Panc1 (cell line): Measurements from ENCODE around the gene LRRK1. TPM values are rescaled to one million over a fixed set of nuclear protein-coding genes. Genes with fewer than 3 reads are reported as not detected.

Experiments used
- ATAC-seq: fragments of 200-7000 bp; cut with Tn5 transposase; 2 replicates; pipeline ENCODE4 v1.9.1; 2020; ENCODE audit warnings: mild to moderate bottlenecking, moderate library complexity
- BruUV-seq: library from RNA; stranded (reverse); fragments of 400-500 nt; replicated peaks from 2 replicates; lab custom pipeline; 2021; lab: Mats Ljungman, UMichigan
- CTCF ChIA-PET: fragments of 300-600 bp; sonication (Branson Sonifier 250); formaldehyde crosslinking; loops from one replicate; lab custom pipeline; 2022; ENCODE audit warnings: antibody characterized with exemption; lab: Charles Lee
- POLR2A ChIA-PET: fragments of 300-600 bp; sonication (Branson Sonifier 250); formaldehyde crosslinking; loops from one replicate; lab custom pipeline; 2022; ENCODE audit warnings: antibody characterized with exemption; lab: Charles Lee
- DNase-seq: peaks from one replicate; pipeline ENCODE4 v3.0.0-alpha.2; 2010; ENCODE audit warnings: low read depth, low spot score
- H3K27ac ChIP-seq: 2 replicates; pipeline ENCODE4 v1.5.1; 2011; ENCODE audit warnings: mild to moderate bottlenecking, low read length, inconsistent platforms
- H3K27me3 ChIP-seq: fragments of 200-500 bp; sonication (Bioruptor generic); 2 replicates; pipeline ENCODE4 v1.6.0; 2014; ENCODE audit warnings: low read length, inconsistent platforms; ENCODE audit not compliant: control insufficient read depth, insufficient read depth
- H3K36me3 ChIP-seq: fragments of 200-500 bp; sonication (Bioruptor generic); 2 replicates; pipeline ENCODE4 v1.5.1; 2014; ENCODE audit warnings: inconsistent platforms, mild to moderate bottlenecking, low read length, moderate library complexity; ENCODE audit not compliant: control insufficient read depth, insufficient read depth
- H3K4me1 ChIP-seq: 2 replicates; pipeline ENCODE4 v1.5.1; 2011; ENCODE audit warnings: inconsistent platforms, mild to moderate bottlenecking, low read length, moderate library complexity; ENCODE audit not compliant: control insufficient read depth, insufficient read depth
- H3K4me3 ChIP-seq, 2 experiments: 2 replicates each; pipeline ENCODE4 v1.5.1; 2011 to 2012; ENCODE audit warnings: low read depth in 2 of 2, low read length in 2 of 2, mild to moderate bottlenecking in 2 of 2, inconsistent platforms in 1 of 2, moderate library complexity in 1 of 2
- H3K9me3 ChIP-seq: fragments of 200-500 bp; sonication (Bioruptor generic); 2 replicates; pipeline ENCODE4 v1.5.1; 2014; ENCODE audit warnings: low read depth, mild to moderate bottlenecking, inconsistent platforms, low read length, moderate library complexity; ENCODE audit not compliant: control insufficient read depth, insufficient read depth
- CTCF ChIP-seq: fragments of 450-650 bp; IDR thresholded peaks from 2 replicates; pipeline ENCODE4 v1.5.1; 2017; ENCODE audit warnings: mild to moderate bottlenecking
- POLR2AphosphoS5 ChIP-seq: IDR thresholded peaks from 2 replicates; pipeline ENCODE4 v1.6.1; 2012; ENCODE audit warnings: mild to moderate bottlenecking, low read depth, low read length, moderate library complexity
- REST ChIP-seq, 2 experiments: IDR thresholded peaks; 2 replicates each; pipeline ENCODE4 v1.6.1; 2011 to 2012; ENCODE audit warnings: low read depth in 2 of 2, control low read depth in 1 of 2, low read length in 1 of 2, mild to moderate bottlenecking in 1 of 2, moderate library complexity in 1 of 2; ENCODE audit not compliant: insufficient read depth in 1 of 2
- SIN3A ChIP-seq: IDR thresholded peaks from 2 replicates; pipeline ENCODE4 v1.6.1; 2012; ENCODE audit warnings: low read depth, mild to moderate bottlenecking, low read length, moderate library complexity, borderline replicate concordance; ENCODE audit not compliant: insufficient read depth
- TCF7L2 ChIP-seq: IDR thresholded peaks from 2 replicates; pipeline ENCODE4 v1.6.1; 2011; ENCODE audit warnings: mild to moderate bottlenecking, low read depth, low read length, inconsistent platforms
- in situ Hi-C: cut with HindIII; loops from 2 replicates; pipeline ENCODE4 v1.10.0; 2016; ENCODE audit warnings: low sequenced_read_pairs, low pct_unique_long_range_greater_than_20kb
- intact Hi-C: fragments of 100-400 bp; cut with micrococcal nuclease; formaldehyde crosslinking; loops from one replicate; pipeline ENCODE4 v1.10.0; 2022; ENCODE audit not compliant: unreplicated experiment
- total RNA-seq: library from RNA; stranded (reverse); gene quantifications from one replicate; pipeline ENCODE4 v1.2.1, GENCODE V29; 2021; ENCODE audit not compliant: unreplicated experiment

Gene LRRK1
- total RNA-seq, 1 experiment from 2014 or later, result 88.0 TPM

- Histone ChIP-seq H3K36me3 (peaks cover 18% of the 10 kb centered on the region), H3K4me3 (no peak overlapping the region), H3K27me3 (no peaks in the 10 kb centered on the region), H3K9me3 (no peaks in the 10 kb centered on the region), H3K4me1 (peaks cover 40% of the 10 kb centered on the region), H3K27ac (peak overlapping the region; percentile 72)
- in situ Hi-C loops, result no loop called here
- ChIA-PET POLR2A (no interaction called here), CTCF (no interaction called here)
- TF ChIP-seq POLR2AphosphoS5, result no peak
- TF ChIP-seq CTCF, result no peak
- no peak for TF ChIP-seq SIN3A
- no peak for TF ChIP-seq TCF7L2
- no peak for TF ChIP-seq REST (IDR thresholded peaks at IDR 0.05; ENCODE audit: insufficient read depth in 1 of 2, low read depth in 2 of 2, low read length in 1 of 2)
- intact Hi-C loops, result no loop called here
- BruUV-seq, result no TSS peak
- DNase-seq, result no peak
- no peak for ATAC-seq
Observed at GRCh38 chr15:100932676-100933348, 13.7 kb downstream of the LRRK1 start.

- CTCF ChIA-PET, result interaction anchor here (0.6 kb wide), 1 partner anchor 11 kb away, joined by 3 read pairs; no protein-coding TSS in a partner anchor
- TF ChIP-seq REST (IDR thresholded peaks at IDR 0.05; ENCODE audit: insufficient read depth in 1 of 2, low read depth in 2 of 2, low read length in 1 of 2), result no peak
- no peak for TF ChIP-seq POLR2AphosphoS5
- no peak for TF ChIP-seq TCF7L2
- no peak for TF ChIP-seq CTCF
- no peak for TF ChIP-seq SIN3A
Observed at GRCh38 chr15:100934166-100934565, 15.0 kb downstream of the LRRK1 start.

More at GRCh38 chr15:100934166-100934565, 15.0 kb downstream of the LRRK1 start:
- intact Hi-C loops, result no loop called here
- peaks cover 14% of the 10 kb centered on the region for H3K36me3 ChIP-seq
- peak overlapping the region; percentile 64 for H3K27ac ChIP-seq
- no peaks in the 10 kb centered on the region for H3K9me3 ChIP-seq
- no peak for DNase-seq
- no peaks in the 10 kb centered on the region for H3K27me3 ChIP-seq
- no TSS peak for BruUV-seq
- H3K4me3 ChIP-seq, result no peak overlapping the region
- no peak for ATAC-seq
- peaks cover 34% of the 10 kb centered on the region for H3K4me1 ChIP-seq
- in situ Hi-C loops, result no loop called here
- POLR2A ChIA-PET, result no interaction called here
